A673 (cell line): ENCODE measurements around the gene SHC3. TPM values are rescaled to one million over a fixed set of nuclear protein-coding genes. Genes with fewer than 3 reads are reported as not detected.

Experiments used
- BruUV-seq: library from RNA; stranded (reverse); fragments of 400-500 nt; replicated peaks from 2 replicates; lab custom pipeline; 2021; lab: Mats Ljungman, UMichigan
- CTCF ChIA-PET: fragments of 300-600 bp; sonication (Branson Sonifier 250); formaldehyde crosslinking; loops from one replicate; lab custom pipeline; 2022; ENCODE audit warnings: antibody characterized with exemption; lab: Charles Lee
- POLR2A ChIA-PET: fragments of 300-600 bp; sonication (Branson Sonifier 250); formaldehyde crosslinking; loops from one replicate; lab custom pipeline; 2022; ENCODE audit warnings: antibody characterized with exemption; ENCODE audit not compliant: low non-redundant PET; lab: Charles Lee
- DNase-seq: peaks from one replicate; pipeline ENCODE4 v3.0.0-alpha.2; 2015; ENCODE audit warnings: low spot score
- H3K27ac ChIP-seq: fragments of 200-600 bp; sonication (generic); 2 replicates; pipeline ENCODE4 v1.5.1; 2016; ENCODE audit warnings: mixed run types, low read depth, mild to moderate bottlenecking, mixed read lengths, antibody characterized with exemption, low read length; ENCODE audit not compliant: poor library complexity, severe bottlenecking
- H3K27me3 ChIP-seq: fragments of 200-600 bp; sonication (generic); replicated peaks from 2 replicates; pipeline ENCODE4 v1.6.1; 2017; ENCODE audit warnings: mixed run types, low read depth, mild to moderate bottlenecking, mixed read lengths, antibody characterized with exemption, low read length; ENCODE audit not compliant: insufficient read depth, poor library complexity
- H3K36me3 ChIP-seq: fragments of 200-600 bp; sonication (generic); 2 replicates; pipeline ENCODE4 v1.6.1; 2016; ENCODE audit warnings: mixed run types, mild to moderate bottlenecking, mixed read lengths, antibody characterized with exemption, low read length; ENCODE audit not compliant: insufficient read depth, poor library complexity, severe bottlenecking
- H3K4me1 ChIP-seq: fragments of 200-600 bp; sonication (generic); 2 replicates; pipeline ENCODE4 v1.6.1; 2017; ENCODE audit warnings: mixed run types, mild to moderate bottlenecking, mixed read lengths, antibody characterized with exemption, low read length; ENCODE audit not compliant: insufficient read depth, poor library complexity, severe bottlenecking
- H3K4me3 ChIP-seq: fragments of 200-600 bp; sonication (generic); 2 replicates; pipeline ENCODE4 v1.5.1; 2016; ENCODE audit warnings: low read depth, mixed run types, mild to moderate bottlenecking, mixed read lengths, low read length; ENCODE audit not compliant: poor library complexity, severe bottlenecking
- H3K9me3 ChIP-seq: fragments of 200-600 bp; sonication (generic); 2 replicates; pipeline ENCODE4 v1.6.1; 2016; ENCODE audit warnings: mixed run types, low read depth, mild to moderate bottlenecking, mixed read lengths, antibody characterized with exemption, low read length; ENCODE audit not compliant: poor library complexity, severe bottlenecking
- EZH2 ChIP-seq: fragments of 200-600 bp; sonication (generic); IDR thresholded peaks from 2 replicates; pipeline ENCODE4 v1.6.1; 2017; ENCODE audit warnings: borderline replicate concordance, low read depth, mild to moderate bottlenecking, mixed read lengths, antibody characterized with exemption, low read length; ENCODE audit not compliant: poor library complexity, severe bottlenecking
- intact Hi-C: fragments of 100-400 bp; cut with micrococcal nuclease; formaldehyde crosslinking; loops from one replicate; pipeline ENCODE4 v1.10.0; 2022; ENCODE audit not compliant: unreplicated experiment
- total RNA-seq: library from RNA; stranded (reverse); gene quantifications from 2 replicates; pipeline ENCODE4 v1.2.3, GENCODE V29; 2021
- TF ChIP-seq, protein P1 (sequence below): fragments of 300-800, 200-600 bp; sonication (generic); conservative IDR thresholded peaks from 2 replicates; pipeline ENCODE4 v1.5.1; 2017; ENCODE audit warnings: low read depth, mild to moderate bottlenecking, antibody characterized with exemption, low read length, moderate library complexity, mixed read lengths

Gene SHC3
- total RNA-seq, 1 experiment from 2014 or later, result 6.6 TPM

DNA sequence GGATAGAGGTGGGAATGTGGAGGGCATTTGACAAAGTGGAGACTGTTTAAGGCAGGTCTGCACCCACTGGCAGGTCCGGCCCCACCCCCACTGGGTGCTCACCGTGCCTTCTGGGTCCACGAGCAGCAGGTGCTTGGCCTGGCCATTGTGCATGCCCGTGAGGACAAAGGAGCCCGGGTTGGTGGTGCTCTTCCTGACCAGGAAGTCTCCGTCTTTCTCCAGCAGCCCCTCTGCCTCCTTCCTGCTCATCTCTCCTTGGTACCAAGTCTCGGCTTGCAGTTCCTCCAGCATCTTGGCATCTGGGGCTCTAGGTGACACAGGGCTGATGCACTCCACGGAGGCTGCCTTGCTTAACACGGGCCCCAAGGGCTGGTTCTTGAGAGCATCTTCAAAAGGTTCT is 140.7 kb downstream of the SHC3 start:
- CTCF ChIA-PET, result no interaction called here
- POLR2A ChIA-PET, result no interaction called here
- Histone ChIP-seq H3K27me3 (no peaks in the 10 kb centered on the region), H3K36me3 (no peaks in the 10 kb centered on the region), H3K4me1 (no peaks in the 10 kb centered on the region), H3K4me3 (no peak overlapping the region), H3K9me3 (no peaks in the 10 kb centered on the region), H3K27ac (no peak overlapping the region)
- no peak for DNase-seq
- TF ChIP-seq, protein P1, sequence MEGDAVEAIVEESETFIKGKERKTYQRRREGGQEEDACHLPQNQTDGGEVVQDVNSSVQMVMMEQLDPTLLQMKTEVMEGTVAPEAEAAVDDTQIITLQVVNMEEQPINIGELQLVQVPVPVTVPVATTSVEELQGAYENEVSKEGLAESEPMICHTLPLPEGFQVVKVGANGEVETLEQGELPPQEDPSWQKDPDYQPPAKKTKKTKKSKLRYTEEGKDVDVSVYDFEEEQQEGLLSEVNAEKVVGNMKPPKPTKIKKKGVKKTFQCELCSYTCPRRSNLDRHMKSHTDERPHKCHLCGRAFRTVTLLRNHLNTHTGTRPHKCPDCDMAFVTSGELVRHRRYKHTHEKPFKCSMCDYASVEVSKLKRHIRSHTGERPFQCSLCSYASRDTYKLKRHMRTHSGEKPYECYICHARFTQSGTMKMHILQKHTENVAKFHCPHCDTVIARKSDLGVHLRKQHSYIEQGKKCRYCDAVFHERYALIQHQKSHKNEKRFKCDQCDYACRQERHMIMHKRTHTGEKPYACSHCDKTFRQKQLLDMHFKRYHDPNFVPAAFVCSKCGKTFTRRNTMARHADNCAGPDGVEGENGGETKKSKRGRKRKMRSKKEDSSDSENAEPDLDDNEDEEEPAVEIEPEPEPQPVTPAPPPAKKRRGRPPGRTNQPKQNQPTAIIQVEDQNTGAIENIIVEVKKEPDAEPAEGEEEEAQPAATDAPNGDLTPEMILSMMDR, result no peak
- TF ChIP-seq EZH2, result no peak
- no TSS peak for BruUV-seq
- intact Hi-C loops, result no loop called here

DNA sequence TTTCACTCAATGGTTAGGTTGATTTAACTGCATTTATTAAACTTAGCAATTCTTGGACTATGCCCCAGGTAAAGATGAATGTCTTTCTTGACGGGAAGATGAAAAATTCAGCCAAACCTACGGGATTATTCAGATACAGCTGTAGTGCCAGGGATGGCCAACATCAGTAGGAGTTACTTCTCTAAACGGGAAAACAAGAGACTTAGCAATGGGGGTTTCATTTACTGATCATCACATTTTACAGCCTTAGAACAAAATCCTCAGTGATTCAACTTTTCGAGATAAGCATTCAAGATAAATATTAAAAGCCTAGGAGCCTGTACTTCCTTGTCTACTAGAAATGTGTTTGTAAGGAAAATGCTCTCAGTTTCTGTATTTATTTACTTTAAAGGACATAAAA is 141.3 kb downstream of the SHC3 start:
- intact Hi-C loops, result no loop called here
- Histone ChIP-seq H3K9me3 (no peaks in the 10 kb centered on the region), H3K4me3 (no peak overlapping the region), H3K4me1 (no peaks in the 10 kb centered on the region), H3K36me3 (no peaks in the 10 kb centered on the region), H3K27ac (no peak overlapping the region), H3K27me3 (no peaks in the 10 kb centered on the region)
- no peak for DNase-seq
- no TSS peak for BruUV-seq
- TF ChIP-seq, protein P1, result no peak
- TF ChIP-seq EZH2, result no peak
- POLR2A ChIA-PET, result interaction anchor here (0.7 kb wide), 1 partner anchor 10 kb away, joined by 6 read pairs; no protein-coding TSS in a partner anchor
- CTCF ChIA-PET, result no interaction called here

DNA sequence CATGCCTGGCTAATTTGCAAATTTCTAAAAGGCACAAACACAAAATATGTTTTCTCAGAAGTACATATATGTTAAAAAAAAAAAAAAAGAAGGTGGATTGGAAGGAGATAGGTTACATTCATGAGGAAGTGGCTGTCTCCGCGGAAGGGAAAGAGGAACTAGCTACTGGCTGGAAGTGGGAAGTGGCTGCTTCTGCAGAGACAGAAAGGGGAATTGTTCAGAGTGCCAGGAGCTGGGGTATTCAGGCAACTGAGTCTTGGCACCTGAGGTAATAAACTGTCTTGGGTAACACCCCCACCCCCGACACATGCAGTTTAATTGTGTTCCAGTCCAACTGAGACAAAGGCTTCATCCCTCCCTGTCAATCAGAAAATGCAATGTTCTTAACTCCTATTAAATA is 141.7 kb downstream of the SHC3 start:
- no TSS peak for BruUV-seq
- no peaks in the 10 kb centered on the region for H3K36me3 ChIP-seq
- H3K4me3 ChIP-seq, result no peak overlapping the region
- no peak for DNase-seq
- no peaks in the 10 kb centered on the region for H3K9me3 ChIP-seq
- POLR2A ChIA-PET, result interaction anchor here (0.7 kb wide), 1 partner anchor 11 kb away, joined by 6 read pairs; no protein-coding TSS in a partner anchor
- intact Hi-C loops, result no loop called here
- H3K27ac ChIP-seq, result no peak overlapping the region
- H3K4me1 ChIP-seq, result no peaks in the 10 kb centered on the region
- TF ChIP-seq, protein P1, result no peak
- TF ChIP-seq EZH2, result no peak
- no peaks in the 10 kb centered on the region for H3K27me3 ChIP-seq
- CTCF ChIA-PET, result no interaction called here
